HL-60 (cell line): ENCODE data around the gene RDH16.

Experiments used
- DNase-seq, 2 experiments: peaks; one replicate each; pipeline ENCODE4 v3.0.0-alpha.2; 2010 to 2020; ENCODE audit warnings: low read depth in 1 of 2, low spot score in 1 of 2
- H3K27ac ChIP-seq: fragments of 250-450 bp; sonication (Bioruptor Pico); replicated peaks from 2 replicates; pipeline ENCODE4 v1.5.1; 2020; ENCODE audit warnings: mild to moderate bottlenecking, moderate library complexity
- H3K27me3 ChIP-seq: fragments of 250-450 bp; sonication (Bioruptor Pico); 2 replicates; pipeline ENCODE4 v1.5.1; 2021; ENCODE audit warnings: mild to moderate bottlenecking, moderate library complexity; ENCODE audit not compliant: insufficient read depth, poor library complexity, severe bottlenecking
- H3K4me3 ChIP-seq: replicated peaks from 2 replicates; pipeline ENCODE4 v1.5.1; 2011; ENCODE audit warnings: mild to moderate bottlenecking, control low read depth, low read length; ENCODE audit not compliant: insufficient read depth
- CTCF ChIP-seq: IDR thresholded peaks from one replicate; pipeline ENCODE4 v1.5.1; 2011; ENCODE audit warnings: low read length, control low read depth, inconsistent platforms; ENCODE audit not compliant: insufficient read depth
- GABPA ChIP-seq: IDR thresholded peaks from 2 replicates; pipeline ENCODE4 v1.6.1; 2012; ENCODE audit warnings: low read depth
- POLR2AphosphoS5 ChIP-seq: IDR thresholded peaks from 2 replicates; pipeline ENCODE4 v1.6.1; 2012; ENCODE audit warnings: low read depth
- REST ChIP-seq: IDR thresholded peaks from 2 replicates; pipeline ENCODE4 v1.6.1; 2012; ENCODE audit warnings: low read depth; ENCODE audit not compliant: insufficient replicate concordance
- SPI1 ChIP-seq: IDR thresholded peaks from 2 replicates; pipeline ENCODE4 v1.6.1; 2012; ENCODE audit warnings: low read depth, mild to moderate bottlenecking, borderline replicate concordance

Gene RDH16

GRCh38 chr12:56935157-56935556, 22.3 kb downstream of the RDH16 start:
- no peak overlapping the region for H3K4me3 ChIP-seq
- TF ChIP-seq CTCF (no peak), GABPA (no peak), REST (no peak), SPI1 (no peak), POLR2AphosphoS5 (no peak)
- DNase-seq, result no peak
- no peak overlapping the region for H3K27ac ChIP-seq
- no peaks in the 10 kb centered on the region for H3K27me3 ChIP-seq

GRCh38 chr12:56933826-56934625, 23.4 kb downstream of the RDH16 start, which contains the start of gene SDR9C7:
Gene SDR9C7 (minus strand): TSS chr12:56934408. CDS start chr12:56934261, 147 bp downstream.
- no peak for TF ChIP-seq GABPA
- TF ChIP-seq CTCF, result no peak
- TF ChIP-seq REST, result no peak
- no peak for TF ChIP-seq SPI1
- TF ChIP-seq POLR2AphosphoS5, result no peak
- Histone ChIP-seq H3K4me3 (no peak within 1 kb of the TSS), H3K27me3 (no peaks in the 10 kb centered on the region), H3K27ac (peak within 1 kb of the TSS; percentile 85)
- DNase-seq, result no peak

- peak; percentile 64 to 81 for DNase-seq
- H3K4me3 ChIP-seq, result no peak overlapping the region
- peak overlapping the region; percentile 85 for H3K27ac ChIP-seq
- no peaks in the 10 kb centered on the region for H3K27me3 ChIP-seq
- TF ChIP-seq POLR2AphosphoS5 (no peak), SPI1 (peak; percentile 53; the same call in 1 of the 2 replicates)
These were observed 24.5 kb downstream of the RDH16 start for GRCh38 chr12:56932867-56933266.

GRCh38 chr12:56932146-56932545, 25.3 kb downstream of the RDH16 start:
- H3K4me3 ChIP-seq, result no peak overlapping the region
- TF ChIP-seq GABPA (no peak), POLR2AphosphoS5 (no peak), SPI1 (no peak), REST (no peak), CTCF (no peak)
- H3K27ac ChIP-seq, result peak overlapping the region; percentile 85
- DNase-seq, result no peak
- no peaks in the 10 kb centered on the region for H3K27me3 ChIP-seq
